CMK (cell line): ENCODE data around the gene ANKS1B.
"Not testable (repeated sequence)": the region's sequence is repeated elsewhere in the genome, so short reads cannot be mapped to it uniquely, and the experiment has no call there.

Source experiments
- DNase-seq: peaks from one replicate; pipeline ENCODE4 v3.0.0-alpha.2; 2010; ENCODE audit warnings: low read depth

ANKS1B gene

GRCh38 chr12:99056186-99056585 is 928.5 kb downstream of the ANKS1B start:
- DNase-seq, result no peak

GRCh38 chr12:99055299-99055698 is 929.4 kb downstream of the ANKS1B start:
- no peak for DNase-seq

GRCh38 chr12:99054601-99055128 is 930.1 kb downstream of the ANKS1B start:
- no peak for DNase-seq

GRCh38 chr12:99053616-99054362 is 930.9 kb downstream of the ANKS1B start:
- no peak for DNase-seq

- no peak for DNase-seq
These were observed 935.0 kb downstream of the ANKS1B start for GRCh38 chr12:99049774-99050173.

GRCh38 chr12:99045158-99045557 is 939.6 kb downstream of the ANKS1B start:
- no peak for DNase-seq

GRCh38 chr12:99043319-99043914 is 941.3 kb downstream of the ANKS1B start:
- DNase-seq, result peak; percentile 30

GRCh38 chr12:99042226-99042625 is 942.5 kb downstream of the ANKS1B start:
- DNase-seq, result no peak

- no peak for DNase-seq
These were observed 945.2 kb downstream of the ANKS1B start for GRCh38 chr12:99039367-99040120.

- no peak for DNase-seq
These were observed 948.2 kb downstream of the ANKS1B start for GRCh38 chr12:99036566-99036965.

- DNase-seq, result no peak
These were observed 948.9 kb downstream of the ANKS1B start for GRCh38 chr12:99035803-99036202.

GRCh38 chr12:99034201-99034600 is 950.5 kb downstream of the ANKS1B start:
- DNase-seq, result not testable (repeated sequence)

- no peak for DNase-seq
These were observed 955.0 kb downstream of the ANKS1B start for GRCh38 chr12:99029511-99030271.

GRCh38 chr12:99027461-99027860 is 957.3 kb downstream of the ANKS1B start:
- DNase-seq, result no peak

GRCh38 chr12:99027055-99027393 is 957.7 kb downstream of the ANKS1B start:
- no peak for DNase-seq

- no peak for DNase-seq
These were observed 958.2 kb downstream of the ANKS1B start for GRCh38 chr12:99026332-99027054.

- DNase-seq, result no peak
These were observed 959.9 kb downstream of the ANKS1B start for GRCh38 chr12:99024870-99025269.

- DNase-seq, result no peak
These were observed 960.5 kb downstream of the ANKS1B start for GRCh38 chr12:99024191-99024590.

GRCh38 chr12:99020871-99021270 is 963.9 kb downstream of the ANKS1B start:
- DNase-seq, result no peak

- no peak for DNase-seq
These were observed 964.9 kb downstream of the ANKS1B start for GRCh38 chr12:99019798-99020197.

- no peak for DNase-seq
These were observed 966.8 kb downstream of the ANKS1B start for GRCh38 chr12:99017971-99018370.
